Measurements from ENCODE around the gene HOMER1. TPM values are rescaled to one million over a fixed set of nuclear protein-coding genes. Genes with fewer than 3 reads are reported as not detected.
"Not testable (repeated sequence)": the region's sequence is repeated elsewhere in the genome, so short reads cannot be mapped to it uniquely, and the experiment has no call there.

Gene HOMER1
- polyA plus RNA-seq, 3 donors: 24.4 to 27.5 (median 25.2) TPM

DNA sequence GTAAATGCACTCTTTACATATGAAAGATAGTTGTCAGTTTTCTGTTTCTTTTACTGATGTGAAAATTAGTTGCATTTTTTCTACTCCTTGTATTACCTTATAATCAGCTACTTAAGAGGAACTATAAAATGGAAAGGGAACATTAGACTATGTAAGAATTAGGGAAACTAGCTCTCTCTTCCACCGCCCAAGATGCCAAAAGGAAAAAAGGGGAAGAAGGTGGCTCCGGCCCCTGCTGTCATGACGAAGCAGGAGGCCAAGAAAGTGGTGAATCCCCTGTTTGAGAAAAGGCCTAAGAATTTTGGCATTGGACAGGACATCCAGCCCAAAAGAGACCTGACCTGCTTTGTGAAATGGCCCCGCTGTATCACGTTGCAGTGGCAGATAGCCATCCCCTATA, 15.2 kb upstream of the HOMER1 start:
- no peak for DNase-seq (ENCODE audit: extremely low read depth in 1 of 11, low read depth in 9 of 11, low spot score in 4 of 11)

DNA sequence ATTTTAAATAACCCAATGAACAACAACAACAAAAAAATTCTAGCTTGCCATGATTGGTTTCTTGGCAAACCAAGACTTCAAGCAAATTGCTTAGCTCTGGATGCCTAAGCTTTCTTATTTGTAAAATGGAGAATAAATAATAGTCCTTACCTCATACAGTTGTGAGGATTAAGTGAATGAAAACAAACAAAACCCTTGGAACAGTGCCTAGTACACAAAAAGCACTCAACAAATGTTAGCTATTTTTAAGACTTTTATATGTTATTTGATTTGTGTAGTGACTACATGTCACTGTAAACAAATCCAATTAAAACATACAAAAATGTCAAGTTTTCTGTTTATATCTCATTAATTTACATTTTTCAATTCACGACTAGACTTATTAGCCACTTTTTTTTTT, 13.5 kb upstream of the HOMER1 start:
- no peak for DNase-seq (ENCODE audit: extremely low read depth in 1 of 11, low read depth in 9 of 11, low spot score in 4 of 11)

DNA sequence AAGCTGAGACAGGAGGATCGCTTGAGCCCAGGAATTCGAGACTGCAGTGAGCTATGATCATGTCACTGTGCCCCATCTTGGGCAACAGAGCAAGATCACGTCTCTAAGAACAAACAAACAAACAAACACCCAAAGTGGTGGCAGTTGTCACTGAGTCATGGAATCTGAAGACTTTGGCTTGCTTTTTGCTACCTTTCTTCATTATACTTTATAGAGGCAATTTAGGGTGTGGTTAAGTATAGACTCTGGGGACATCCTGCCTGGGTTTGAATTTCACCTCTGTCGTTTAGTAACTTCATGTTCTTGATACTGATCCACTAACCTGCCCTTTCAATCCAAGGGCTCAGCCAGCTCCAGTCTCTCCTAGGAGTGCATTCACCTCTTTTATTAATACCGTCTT, 13.0 kb upstream of the HOMER1 start:
- no peak for DNase-seq (ENCODE audit: extremely low read depth in 1 of 11, low read depth in 9 of 11, low spot score in 4 of 11)

DNA sequence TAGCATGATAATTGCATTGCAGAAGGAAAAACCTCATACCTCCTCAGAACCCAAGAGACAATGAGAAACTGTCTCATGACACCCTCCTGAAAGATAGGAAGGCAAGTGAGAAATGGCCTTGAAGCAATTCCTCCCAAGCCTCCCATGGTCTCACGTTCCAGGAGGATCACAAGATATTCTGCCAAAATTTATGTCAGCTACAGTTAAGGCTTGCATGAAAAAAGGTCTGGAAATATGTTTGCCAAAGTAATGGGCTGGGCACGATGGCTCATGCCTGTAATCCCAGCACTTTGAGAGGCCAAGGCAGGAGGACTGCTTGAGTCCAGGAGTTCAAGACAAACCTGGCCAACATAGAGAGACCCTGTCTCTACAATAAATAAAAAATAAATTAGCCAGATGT, 12.6 kb upstream of the HOMER1 start:
- DNase-seq (ENCODE audit: extremely low read depth in 1 of 11, low read depth in 9 of 11, low spot score in 4 of 11): no peak

DNA sequence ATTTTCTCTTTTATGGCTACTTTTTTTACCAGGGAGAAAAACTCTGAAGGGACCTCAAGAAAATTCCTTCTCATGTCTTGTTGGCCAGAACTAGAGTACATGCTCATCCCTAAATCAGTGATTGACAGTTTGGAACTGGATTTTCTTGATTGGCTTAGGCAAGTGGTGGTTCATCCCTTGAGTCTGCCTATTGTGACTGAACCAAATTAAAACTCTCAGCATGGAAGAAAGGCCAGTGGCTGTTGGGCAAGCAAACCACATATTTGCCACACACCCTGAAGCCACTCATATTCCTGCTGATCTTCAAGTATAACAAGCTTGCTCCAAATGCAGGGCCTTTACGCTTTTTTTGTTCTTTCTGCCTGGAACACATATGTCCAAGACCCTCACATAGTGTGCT, 7.2 kb upstream of the HOMER1 start:
- DNase-seq (ENCODE audit: extremely low read depth in 1 of 11, low read depth in 9 of 11, low spot score in 4 of 11): no peak

DNA sequence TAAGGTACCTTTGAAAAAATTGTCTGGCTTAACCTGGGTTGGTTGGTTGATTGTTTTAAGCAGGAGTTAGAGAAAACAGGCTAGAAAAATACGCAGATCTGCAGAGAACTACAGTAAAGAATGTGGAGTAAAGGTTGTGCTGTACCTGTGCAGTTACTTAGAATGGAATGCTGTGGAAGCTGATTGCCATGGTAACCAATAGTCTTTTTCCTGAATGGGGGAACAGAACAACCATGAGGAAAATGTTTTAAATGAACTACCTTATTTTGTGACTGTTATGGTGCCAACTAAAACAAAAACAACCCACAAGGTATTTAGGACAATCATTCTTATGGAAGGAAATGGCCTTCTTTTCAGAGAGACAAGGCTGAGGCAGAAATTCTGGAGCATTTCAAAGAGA, 4.8 kb upstream of the HOMER1 start:
- DNase-seq (ENCODE audit: extremely low read depth in 1 of 11, low read depth in 9 of 11, low spot score in 4 of 11): peak in 4 of 11 donors; percentile 9 to 41 (median 28)

DNA sequence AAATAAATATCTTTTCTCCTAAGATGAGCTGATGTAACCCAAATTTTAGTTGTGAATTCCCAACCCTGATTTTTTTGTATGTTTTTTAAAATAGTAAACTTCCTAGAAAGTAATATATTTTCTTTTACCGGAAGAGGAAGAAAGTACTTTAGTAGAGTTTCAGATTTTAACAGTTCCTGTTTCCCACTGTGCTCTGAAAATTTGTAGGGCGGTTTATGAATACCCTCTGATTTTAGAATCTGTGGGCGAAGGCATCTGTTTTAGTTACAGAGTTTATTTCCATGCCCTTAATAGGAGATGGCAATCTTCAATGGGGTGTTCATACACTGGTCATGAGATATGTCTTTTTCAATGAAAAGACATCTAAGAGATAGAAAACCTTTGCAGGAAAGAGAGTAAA, 3.7 kb upstream of the HOMER1 start:
- no peak for DNase-seq (ENCODE audit: extremely low read depth in 1 of 11, low read depth in 9 of 11, low spot score in 4 of 11)

DNA sequence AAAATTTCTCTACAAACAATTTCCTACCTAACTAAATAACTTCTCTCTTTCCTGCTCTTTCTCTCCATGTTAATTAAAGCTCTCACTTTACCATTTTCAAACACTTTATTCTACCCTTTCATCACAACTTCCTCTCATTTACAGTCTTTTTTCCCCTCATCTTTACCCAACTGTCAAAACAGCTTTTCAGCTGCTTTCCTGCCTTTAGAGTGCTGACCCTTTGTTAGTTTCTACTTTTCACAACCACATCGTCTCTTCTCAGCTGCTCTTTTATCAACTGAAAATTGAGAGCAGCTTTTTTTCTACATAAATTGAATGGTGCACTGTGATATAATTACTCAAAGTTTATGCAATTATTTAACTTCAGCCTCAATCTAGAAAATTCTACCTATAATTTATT, 3.1 kb upstream of the HOMER1 start:
- DNase-seq (ENCODE audit: extremely low read depth in 1 of 11, low read depth in 9 of 11, low spot score in 4 of 11): no peak

DNA sequence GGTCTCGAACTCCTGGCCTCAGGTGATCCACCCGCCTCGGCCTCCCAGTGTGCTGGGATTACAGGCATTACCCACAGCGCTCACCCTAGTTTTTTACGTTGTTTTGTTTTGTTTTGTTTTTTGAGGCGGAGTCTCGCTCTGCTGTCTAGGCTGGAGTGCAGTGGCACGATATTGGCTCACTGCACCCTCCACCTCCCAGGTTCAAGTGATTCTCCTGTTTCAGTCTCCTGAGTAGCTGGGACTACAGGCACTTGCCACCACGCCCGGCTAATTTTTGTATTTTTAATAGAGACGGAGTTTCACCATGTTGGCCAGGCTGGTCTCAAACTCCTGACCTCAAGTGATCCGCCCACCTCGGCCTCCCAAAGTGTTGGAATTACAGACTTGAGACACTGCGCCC, 2.4 kb upstream of the HOMER1 start:
- DNase-seq (ENCODE audit: extremely low read depth in 1 of 11, low read depth in 9 of 11, low spot score in 4 of 11): not testable (repeated sequence)

DNA sequence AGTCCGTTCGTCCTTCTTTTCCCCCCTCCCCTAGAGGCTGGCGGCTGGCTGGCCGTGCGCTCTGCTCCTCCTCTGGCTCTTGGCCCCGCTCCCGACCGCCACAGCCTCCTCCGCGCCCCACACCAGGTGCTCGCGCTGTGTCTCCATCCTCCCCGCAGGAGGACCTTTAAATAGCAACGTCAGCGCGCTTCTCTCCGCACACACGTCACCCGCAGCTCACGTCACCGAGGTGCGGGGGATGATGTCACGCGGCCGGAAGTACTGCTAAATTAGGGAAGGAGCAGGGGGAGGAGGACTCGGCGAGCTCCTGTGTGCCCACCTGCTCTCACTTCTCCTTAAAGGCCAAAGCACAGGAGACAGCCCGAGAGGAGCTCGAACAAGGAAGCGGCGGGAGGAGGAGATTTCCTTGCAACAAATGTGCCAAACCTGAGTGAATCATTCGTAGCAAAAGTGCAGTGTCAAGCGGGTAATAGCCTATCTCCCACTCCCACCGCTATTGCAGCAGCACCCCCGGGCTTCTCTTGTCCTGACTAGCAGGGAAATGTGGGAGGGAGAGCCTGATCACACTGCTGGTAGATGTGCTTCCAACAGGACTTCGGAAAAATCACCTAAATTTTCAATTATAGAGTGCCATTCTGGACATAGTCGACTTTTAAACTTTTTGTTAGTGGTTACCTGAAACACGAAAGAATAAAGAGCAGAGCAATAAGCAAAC, 614 bp upstream of the HOMER1 start:
- DNase-seq (ENCODE audit: extremely low read depth in 1 of 11, low read depth in 9 of 11, low spot score in 4 of 11): peak; percentile 80 to 95 (median 90)

DNA sequence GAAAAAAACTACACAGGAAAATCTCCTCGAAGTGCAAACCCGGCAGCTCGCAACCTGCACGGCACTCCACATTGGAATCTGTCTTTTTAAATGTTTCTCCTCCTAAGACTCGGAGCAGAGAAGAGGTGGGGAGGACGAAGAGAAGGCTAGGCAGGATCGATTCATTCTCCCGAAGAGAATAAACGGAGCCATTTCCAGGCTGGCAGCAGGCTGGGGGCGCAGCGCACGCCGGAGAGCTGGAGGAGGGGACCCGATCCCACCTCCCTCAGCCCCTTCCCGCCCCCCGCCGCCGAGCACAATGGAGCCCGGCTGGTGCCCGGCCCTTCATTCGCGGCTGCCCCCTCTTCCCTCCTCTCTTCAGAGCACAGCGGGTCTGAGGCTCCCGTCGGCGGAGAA, 628 bp downstream of the HOMER1 start:
- DNase-seq (ENCODE audit: extremely low read depth in 1 of 11, low read depth in 9 of 11, low spot score in 4 of 11): peak in 2 of 11 donors; percentile 25 to 38

DNA sequence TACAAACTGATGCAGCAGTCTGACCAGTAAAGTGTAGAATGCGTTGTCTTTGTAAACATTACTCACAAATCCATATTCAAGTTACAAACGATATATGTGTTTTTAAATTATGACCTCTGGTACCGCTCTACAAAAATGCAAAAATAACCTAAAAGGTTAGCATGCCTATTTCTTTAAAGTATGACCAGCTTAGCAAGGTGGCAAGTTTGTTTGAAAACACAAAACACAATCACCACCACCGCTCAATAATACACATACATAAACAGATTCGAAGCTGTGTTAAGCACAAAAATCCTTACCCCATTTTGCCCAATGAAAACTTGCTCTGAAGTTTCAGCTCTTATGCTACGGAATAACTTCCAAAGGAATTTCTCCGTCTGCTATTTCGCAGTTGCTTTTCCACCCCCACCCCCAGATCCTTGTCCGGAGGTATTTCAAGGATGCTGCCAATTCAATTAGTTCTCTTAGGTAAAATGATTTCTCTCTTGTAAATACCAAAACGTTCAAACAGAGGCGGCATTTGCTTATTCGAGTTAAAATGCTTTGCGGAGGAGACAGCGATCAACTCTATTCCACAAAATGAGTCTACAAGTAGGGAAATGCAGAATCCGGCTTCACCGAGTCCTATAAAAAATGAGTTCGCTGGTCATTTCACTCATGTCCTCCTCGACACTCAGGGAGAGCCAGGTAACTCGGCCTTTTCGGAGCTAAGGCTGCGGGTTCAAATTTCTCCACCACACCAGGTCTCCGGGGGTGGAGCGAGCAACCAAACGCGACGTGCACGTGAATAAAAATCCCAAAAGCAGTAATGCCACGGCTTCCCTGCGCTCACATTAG, 1.2 kb downstream of the HOMER1 start:
- peak in 3 of 11 donors; percentile 20 to 39 (median 33) for DNase-seq (ENCODE audit: extremely low read depth in 1 of 11, low read depth in 9 of 11, low spot score in 4 of 11)

DNA sequence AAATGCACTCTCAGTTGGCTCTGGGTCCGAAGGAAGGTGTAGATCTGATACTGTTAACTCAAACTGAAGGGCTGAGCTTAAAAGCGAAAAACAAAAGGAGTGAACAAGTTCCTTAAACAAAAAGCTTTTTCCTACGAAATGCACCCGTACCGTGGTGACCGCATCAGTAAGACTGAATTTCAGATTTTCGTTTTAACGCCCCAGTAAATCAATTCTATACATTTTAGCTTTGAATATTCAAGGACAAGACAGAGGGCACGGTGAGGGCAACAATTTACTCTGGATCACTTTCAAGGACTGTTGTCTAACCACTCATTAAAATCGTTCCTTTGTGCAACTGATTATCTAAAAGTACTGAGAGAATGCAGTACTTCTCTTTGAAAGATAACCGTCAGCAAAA, 1.9 kb downstream of the HOMER1 start:
- no peak for DNase-seq (ENCODE audit: extremely low read depth in 1 of 11, low read depth in 9 of 11, low spot score in 4 of 11)

DNA sequence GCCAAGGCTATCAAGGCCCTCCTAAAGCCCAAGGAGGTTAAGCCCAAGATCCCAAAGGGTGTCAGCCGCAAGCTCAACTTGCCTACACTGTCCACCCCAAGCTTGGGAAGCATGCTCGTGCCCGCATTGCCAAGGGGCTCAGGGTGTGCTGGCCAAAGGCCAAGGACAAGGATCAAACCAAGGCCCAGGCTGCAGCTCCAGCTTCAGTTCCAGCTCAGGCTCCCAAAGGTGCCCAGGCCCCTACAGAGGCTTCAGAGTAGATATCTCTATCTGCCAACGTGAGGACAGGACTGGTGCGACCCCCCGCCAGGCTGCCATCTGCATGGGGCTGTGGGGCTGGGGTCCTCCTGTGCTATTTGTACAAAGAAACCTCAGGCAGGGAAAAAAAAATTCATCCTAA, 3.3 kb downstream of the HOMER1 start:
- no peak for DNase-seq (ENCODE audit: extremely low read depth in 1 of 11, low read depth in 9 of 11, low spot score in 4 of 11)

DNA sequence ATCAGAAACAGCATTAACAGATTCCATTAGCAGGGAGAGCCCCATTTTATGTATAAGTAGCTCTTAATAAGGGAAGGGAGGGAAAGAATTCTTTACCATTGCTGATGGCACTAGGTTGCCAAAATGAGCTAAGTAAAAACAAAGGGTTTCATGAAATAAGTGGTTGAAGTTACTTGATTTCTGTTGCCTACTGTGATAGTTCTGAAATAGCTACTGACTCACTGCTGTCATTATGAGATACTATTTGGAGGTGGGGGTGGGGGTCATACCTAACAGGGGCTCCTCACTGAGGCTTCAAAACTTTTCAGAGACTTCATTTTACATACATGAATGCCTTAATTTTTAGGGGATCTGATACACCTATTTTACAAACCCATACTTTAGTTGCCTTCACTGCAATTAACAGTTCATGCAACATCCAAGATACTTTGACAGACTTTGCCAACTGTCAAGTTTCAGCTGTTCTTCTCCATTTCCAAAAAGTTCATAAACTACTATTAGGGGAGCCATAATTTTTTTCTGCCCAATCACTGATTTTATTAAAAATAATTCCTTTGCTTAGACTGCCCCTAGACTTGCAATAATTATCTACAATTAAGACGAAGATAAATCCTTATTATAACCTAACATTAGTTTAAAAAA, 4.6 kb downstream of the HOMER1 start:
- DNase-seq (ENCODE audit: extremely low read depth in 1 of 11, low read depth in 9 of 11, low spot score in 4 of 11): no peak

DNA sequence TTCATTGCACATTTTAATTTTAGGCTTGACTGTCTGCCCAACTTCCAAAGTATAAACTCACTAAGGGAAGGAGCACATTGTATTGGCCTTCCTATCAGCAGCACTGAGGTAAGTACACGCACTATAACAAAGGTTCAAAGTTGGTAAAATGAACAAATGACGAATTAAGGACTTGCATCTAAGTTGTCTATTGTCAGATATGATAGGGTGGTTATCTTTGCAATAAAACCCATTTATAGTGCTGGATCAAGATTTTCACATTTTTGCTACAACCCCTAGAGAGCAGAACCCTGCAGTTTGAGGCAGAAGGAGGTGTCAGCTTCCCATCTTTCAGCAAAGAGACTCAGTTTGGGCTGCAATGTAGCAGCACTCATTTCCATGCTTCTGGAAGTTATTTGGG, 5.1 kb downstream of the HOMER1 start:
- no peak for DNase-seq (ENCODE audit: extremely low read depth in 1 of 11, low read depth in 9 of 11, low spot score in 4 of 11)

DNA sequence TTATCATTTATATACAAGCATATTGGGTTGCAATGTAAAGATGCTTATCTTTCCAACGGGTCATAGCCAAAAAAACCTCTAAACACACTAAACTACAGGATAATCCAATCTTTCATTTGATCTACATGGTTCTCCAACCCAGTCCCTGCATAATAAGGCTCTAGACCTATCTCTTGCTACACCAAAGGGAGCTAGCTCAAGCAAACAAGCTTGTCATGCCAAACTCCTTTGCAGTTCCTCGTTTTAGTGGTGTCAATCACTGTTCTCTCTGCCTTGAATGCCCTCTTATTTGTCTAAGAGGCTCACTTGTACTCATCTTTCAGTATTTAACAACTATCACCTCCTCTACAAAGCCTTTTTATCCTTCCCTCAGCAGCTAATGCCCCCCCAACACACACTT, 5.6 kb downstream of the HOMER1 start:
- DNase-seq (ENCODE audit: extremely low read depth in 1 of 11, low read depth in 9 of 11, low spot score in 4 of 11): no peak

DNA sequence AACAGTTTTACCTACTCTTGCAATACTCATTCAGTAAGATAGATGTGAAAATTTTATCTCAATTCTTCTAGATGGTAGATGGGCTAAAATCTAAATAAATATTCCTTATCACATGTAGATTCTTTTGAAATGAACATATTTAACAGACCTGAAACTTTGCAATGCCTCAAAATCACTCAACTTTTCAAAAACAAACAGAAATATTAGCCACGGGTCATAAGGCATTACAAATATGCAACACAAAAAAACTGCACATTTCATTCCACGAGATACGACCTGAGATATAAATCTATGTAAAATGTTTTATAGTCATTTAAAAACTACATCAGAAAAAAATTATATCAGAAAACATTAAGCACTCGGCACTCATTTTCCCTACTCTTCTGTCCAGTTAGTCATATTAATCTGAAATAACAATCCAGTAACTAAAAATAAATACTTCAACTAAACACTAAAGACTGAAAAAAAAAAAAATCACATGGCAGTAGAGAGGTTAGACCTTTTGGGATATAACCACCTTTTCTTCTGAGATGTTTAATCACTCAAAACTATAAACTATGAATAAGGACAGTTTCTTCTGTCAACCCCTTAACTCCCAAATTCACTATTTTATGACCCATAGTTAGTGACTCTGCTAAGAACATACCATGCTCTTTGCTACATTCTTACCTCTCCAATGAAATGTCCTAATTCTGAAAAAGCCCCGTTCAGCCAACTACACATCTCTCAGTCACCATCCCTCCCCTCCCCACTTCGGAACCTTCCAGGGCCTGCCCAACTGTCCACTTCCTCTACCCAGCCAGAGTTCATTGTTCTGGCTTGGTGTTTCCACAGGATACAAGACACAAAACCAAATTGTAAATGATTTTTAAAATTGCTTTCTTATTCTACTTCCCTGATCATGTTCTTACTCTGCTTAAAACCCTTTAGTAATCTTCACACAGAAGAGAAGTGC, 6.4 kb downstream of the HOMER1 start:
- no peak for DNase-seq (ENCODE audit: extremely low read depth in 1 of 11, low read depth in 9 of 11, low spot score in 4 of 11)

DNA sequence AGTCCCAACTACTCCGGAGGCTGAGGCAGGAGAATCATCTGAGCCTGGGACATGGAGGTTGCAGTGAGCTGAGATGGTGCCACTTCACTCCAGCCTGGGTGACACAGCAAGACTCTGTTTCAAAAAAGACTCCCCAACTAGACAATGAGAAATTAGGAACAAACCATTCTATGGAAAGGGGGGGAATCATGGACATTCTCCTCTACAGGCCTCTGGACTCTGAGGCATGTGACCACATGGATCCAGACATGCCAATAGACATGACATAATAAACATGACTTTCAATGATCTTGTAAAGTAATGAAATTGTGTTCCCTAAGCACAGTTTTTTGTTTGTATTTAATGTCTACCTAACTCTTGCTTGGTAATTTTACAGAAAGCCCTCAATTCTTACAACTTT, 8.8 kb downstream of the HOMER1 start:
- DNase-seq (ENCODE audit: extremely low read depth in 1 of 11, low read depth in 9 of 11, low spot score in 4 of 11): no peak
